GM19328 (cell line): ENCODE results near the gene VAC14.

Experiments used
- ATAC-seq: cut with Tn5 transposase; IDR thresholded peaks from one replicate; pipeline ENCODE4 v1.9.1; 2021; ENCODE audit warnings: mild to moderate bottlenecking, moderate library complexity; ENCODE audit not compliant: unreplicated experiment

The VAC14 gene

GRCh38 chr16:70725912-70726828 is 74.8 kb downstream of the VAC14 start:
- ATAC-seq: no peak

DNA sequence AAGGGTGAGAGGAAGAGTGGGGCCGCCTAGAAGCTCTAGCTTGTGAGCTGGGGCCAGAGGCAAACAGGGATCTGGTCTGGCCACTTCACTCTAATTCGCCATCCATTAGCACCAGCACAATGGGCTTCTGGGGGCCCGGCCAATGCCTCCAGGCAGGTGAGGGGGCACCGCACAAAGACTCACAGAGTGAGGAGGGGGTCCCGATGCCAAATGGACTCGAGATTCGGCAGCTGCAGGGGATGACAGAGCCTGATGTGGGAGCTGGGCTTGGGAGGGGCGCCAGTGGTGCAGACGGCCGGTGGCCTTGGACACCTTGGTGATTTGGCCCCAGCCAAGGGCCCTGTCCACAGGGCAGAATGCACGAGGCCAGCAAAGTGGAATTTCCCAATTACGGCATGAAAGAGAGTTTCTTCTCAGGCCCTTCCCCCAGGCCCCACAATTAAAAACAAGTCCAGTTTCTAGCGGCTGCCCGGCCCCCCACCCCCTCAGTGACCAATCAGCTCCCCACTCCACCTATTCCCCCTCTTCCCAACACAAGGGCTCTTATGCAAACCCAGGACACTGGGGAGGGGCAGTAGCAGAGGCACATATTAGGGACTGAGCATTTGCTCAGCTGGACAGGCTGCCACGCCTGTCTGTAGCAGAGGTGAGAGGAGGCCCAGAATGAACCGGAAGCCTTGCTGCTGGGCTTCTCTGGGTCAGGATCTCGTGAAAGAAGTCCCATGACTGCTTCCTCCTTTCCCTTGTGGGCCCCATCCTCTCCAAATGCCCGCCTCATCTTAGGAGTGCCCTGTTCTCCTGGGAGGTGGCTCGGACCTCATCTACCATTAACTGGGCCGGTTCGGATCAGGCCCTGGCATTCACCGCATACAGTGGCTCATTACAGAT is 75.7 kb downstream of the VAC14 start:
- ATAC-seq: no peak

DNA sequence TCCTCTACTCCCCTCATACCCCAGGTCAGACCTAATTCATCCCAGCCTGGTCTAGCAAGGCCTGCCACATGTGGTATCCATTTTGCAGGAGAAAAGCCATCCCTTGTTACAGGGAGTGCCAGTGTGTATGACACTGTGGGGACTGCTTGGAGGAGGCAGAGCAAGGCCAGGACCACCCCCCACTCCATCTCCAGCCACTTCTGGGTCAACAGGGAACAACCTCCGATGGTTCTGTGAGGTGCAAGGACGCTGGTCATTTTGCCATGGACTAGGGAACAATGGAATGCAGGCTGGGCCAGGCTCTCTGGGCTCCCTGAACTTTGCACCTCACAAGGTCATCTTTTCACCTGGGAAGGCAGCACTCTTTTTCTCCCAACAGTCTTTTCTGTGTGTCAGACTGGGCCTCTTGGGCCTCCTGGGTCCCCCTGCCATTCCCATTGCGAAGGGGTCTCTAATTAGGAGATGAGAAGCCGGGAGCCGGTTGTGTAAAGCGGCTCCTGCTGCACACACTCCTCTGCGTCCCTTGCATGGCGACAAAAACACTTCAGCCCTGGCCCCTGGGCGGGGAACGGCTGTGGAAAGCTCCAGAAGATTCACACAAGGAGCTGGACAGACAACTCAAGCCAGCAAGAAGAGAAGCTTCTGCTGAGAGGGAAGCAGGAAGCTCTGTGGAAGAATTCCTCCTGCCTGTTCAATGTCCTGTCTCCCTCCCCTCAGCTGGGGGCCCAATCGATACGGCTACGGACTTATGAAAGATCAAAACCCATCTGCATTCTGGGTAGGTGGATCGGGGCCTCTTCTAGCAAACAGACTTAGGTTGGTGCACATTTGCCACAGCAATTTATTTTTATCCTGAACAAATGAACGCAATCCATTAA is 76.6 kb downstream of the VAC14 start:
- ATAC-seq: no peak

- ATAC-seq: no peak
These were observed 77.2 kb downstream of the VAC14 start for GRCh38 chr16:70723740-70724145.

DNA sequence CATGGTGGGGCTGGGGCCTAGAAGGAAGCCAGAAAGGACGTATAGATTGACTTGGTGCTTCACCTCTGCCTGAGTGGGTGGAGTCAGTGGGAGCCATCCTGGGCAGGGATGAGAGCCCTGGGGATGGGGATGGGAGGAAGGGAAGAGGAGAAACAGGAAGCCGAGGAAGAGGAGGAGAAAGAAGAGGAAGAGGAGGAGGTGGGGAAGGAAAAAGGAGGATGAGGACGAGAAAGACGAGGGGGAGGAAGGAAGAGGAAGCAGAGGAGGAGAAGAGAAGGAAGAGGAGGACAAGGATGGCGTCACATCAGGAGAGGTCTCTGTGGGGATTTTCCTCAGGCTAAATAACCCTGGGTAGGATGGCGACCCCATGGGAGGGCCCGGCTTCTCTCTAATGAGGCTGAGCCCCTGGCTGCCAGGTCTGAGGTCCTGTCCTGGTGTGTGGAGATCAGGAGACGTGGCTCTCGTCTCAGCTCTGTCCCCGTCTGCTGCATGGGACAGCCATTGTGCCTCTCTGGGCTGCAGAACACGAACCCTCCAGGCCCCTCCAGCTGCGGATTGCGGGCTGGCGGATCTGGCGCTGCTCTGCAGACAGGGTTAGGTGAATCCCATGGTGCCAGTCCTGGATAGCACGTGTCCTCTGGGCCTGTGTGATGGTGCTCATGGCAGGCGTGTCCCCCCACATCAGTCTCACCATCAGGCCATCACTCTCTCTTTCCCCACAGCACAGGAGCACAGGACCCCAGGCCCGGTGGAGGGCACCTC is 79.6 kb downstream of the VAC14 start:
- ATAC-seq: no peak

DNA sequence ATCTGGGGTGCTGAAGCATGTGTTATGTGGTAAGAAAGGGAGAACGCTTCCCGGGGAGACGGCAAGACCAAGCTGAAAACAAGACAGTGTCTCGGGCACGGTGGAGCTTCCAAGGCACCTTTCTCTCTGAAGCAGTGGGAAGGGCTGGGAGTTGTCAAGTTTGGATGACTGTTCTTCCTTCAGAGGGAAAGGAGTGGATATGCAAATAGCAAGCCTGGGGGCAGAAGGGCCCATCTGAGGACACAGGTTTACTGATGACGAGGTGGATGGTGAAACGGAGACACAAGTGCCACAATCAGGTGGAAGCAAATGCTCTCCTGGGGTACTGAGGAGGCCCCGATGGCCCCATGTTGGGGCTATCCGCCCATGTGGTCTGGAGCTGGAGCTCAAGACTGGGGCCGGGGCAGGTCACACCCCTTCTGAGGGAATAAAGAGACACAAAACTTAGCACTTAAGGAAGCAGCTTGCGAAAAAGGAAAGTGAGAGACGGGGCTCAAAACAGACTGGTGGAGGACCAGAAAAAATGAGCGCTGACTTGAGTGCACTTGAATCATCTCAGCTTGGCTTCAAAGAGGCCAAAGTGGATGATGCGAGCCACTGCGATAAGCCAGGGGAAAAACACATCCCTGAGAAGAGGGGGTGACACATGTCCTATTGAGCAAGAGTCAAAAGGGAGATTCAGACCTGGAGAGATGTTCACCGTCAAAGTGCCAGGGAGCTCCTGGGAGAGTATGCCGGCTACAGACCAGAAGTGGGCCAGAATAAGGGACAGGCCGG is 80.3 kb downstream of the VAC14 start:
- ATAC-seq: no peak

DNA sequence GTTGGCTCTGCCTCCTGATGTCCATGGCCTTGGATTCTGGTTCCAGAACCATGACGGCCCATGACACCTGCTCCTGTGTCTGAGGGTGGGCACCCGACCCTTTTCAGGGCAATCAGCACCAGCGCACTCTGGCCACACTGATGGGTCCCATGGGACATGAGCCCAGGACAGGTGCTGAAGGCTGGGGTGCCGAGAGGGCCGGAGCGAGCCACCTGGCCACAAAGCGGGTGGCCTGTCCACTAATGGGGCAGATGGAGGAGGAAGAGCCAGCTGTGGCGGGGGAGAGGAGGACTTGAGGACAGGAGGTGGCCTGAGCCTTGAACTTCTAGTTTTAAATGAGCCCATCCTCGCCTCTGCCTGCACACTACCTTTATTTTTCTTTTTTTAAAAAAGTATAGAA is 83.9 kb downstream of the VAC14 start:
- no peak for ATAC-seq

DNA sequence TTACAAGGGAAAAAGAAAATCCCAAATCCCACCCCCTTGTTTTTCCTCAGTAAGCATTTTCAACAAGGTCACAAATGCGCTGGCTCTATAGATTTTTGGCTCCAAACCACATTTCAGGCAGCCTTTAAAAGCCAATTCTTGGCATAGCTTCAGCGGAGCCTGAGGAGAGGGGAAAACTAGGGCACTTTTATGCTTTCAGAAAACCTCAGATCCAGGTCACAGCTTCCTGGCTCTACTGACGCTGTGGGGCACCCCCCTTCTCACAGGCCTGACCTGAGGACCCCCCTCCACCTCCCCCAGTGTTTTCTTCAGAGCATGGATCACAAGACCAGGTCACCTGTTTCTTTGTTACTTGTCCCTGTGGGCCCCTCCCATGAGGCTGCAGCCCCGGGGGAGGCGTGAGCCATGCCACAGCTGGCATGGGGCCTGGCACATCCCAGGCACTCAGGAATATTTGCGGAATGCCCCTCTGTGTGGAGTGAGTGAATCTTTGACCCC is 85.0 kb downstream of the VAC14 start:
- no peak for ATAC-seq

GRCh38 chr16:70715055-70715858 is 85.7 kb downstream of the VAC14 start:
- ATAC-seq: no peak

DNA sequence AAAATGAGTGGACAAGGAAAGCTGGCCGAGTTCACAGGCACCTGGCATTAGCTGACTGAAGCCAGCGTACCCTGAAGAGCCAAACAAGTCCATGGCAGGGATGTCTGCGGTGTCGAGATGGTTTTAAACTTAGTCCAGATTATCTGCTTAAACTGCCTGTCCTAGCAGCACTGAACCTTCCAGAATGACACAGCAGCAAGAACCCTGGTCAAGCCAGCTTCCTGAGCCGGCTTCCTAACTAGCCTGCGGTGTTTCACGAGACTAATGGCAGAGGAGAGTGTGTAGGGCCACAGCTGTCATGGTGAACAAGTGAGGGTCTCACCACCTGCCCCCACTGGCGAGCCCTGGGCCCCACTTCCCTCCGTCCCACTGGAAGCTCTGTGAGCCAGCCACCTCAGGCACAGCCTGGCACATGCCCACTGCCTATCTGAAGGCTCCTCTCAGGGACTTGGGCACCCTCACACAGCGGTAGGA is 86.3 kb downstream of the VAC14 start:
- no peak for ATAC-seq

GRCh38 chr16:70713824-70714223 is 87.1 kb downstream of the VAC14 start:
- ATAC-seq: no peak

- ATAC-seq: no peak
These were observed 87.6 kb downstream of the VAC14 start for GRCh38 chr16:70713342-70713741.

DNA sequence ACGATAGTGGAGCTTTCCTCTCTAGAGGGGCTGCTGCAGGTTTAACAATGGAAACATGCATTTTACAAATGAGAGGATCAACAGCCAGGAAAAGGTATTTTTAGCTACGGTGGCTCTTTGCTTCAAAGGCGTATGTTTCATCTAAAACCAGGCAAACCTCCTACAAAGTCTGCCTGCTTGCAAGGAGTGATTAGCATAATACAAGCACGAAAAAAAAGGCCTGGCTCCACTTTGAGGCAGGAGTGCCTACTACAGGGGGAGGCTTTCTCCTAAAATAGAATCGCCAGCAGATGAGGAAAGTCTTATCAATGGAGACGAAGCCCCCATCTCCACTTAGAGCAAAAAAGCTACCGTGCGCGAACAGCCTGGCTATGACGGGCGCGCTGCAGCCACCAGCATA is 88.0 kb downstream of the VAC14 start:
- no peak for ATAC-seq

DNA sequence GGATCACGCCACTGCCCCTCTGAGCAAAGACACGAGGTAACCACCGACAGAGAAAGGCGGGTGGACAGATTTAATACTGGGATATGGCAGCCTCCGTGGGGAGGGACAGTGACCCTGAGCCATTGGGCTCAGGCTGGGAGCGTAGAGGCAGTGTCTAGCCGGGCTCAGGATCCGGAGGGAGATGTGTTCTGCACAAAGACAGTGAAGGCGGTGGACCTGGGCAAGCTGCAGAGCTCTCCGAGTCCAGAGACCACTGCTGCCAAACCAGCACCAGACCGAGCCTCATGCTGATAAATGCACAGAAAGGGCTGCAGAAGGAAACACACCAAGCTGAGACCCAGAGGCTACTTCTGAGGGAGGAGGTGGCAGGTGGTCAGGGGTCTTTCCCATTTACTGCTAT is 88.6 kb downstream of the VAC14 start:
- ATAC-seq: no peak

GRCh38 chr16:70711211-70712031 is 89.5 kb downstream of the VAC14 start:
- no peak for ATAC-seq

GRCh38 chr16:70710422-70711210 is 90.3 kb downstream of the VAC14 start:
- no peak for ATAC-seq

GRCh38 chr16:70709942-70710341 is 91.0 kb downstream of the VAC14 start:
- ATAC-seq: no peak
